PC-9 (cell line): ENCODE measurements around the gene HTR4.

Source experiments
- EZH2 ChIP-seq: fragments of 200-600 bp; sonication (generic); IDR thresholded peaks from 2 replicates; pipeline ENCODE4 v1.8.0; 2017; ENCODE audit warnings: antibody characterized with exemption, low read depth
- TF ChIP-seq, protein P1 (sequence below): fragments of 200-600 bp; sonication (generic); conservative IDR thresholded peaks from 2 replicates; pipeline ENCODE4 v1.6.1; 2017; ENCODE audit warnings: mixed run types, antibody characterized with exemption, mild to moderate bottlenecking, moderate library complexity

DNA sequence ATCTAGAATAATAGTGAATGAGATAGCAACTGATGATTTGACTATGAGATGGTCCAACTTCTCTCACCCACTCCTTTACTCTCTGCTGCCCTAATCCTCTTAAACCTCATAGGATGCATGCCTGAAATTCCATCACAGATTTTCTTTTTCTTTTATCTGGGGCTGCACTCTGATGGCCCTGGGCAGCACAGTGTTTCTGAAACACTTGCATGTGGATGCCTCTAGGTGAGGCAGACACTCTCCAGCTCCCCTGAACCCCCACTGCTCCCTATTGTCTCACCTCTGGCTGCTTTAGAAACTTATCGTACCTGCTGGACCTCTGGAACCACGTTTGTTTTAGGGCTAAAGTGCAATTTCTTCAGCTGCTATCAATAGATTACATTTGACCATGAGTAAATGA lies 67.5 kb downstream of the HTR4 start:
- no peak for TF ChIP-seq EZH2
- TF ChIP-seq, protein P1, sequence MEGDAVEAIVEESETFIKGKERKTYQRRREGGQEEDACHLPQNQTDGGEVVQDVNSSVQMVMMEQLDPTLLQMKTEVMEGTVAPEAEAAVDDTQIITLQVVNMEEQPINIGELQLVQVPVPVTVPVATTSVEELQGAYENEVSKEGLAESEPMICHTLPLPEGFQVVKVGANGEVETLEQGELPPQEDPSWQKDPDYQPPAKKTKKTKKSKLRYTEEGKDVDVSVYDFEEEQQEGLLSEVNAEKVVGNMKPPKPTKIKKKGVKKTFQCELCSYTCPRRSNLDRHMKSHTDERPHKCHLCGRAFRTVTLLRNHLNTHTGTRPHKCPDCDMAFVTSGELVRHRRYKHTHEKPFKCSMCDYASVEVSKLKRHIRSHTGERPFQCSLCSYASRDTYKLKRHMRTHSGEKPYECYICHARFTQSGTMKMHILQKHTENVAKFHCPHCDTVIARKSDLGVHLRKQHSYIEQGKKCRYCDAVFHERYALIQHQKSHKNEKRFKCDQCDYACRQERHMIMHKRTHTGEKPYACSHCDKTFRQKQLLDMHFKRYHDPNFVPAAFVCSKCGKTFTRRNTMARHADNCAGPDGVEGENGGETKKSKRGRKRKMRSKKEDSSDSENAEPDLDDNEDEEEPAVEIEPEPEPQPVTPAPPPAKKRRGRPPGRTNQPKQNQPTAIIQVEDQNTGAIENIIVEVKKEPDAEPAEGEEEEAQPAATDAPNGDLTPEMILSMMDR, result no peak
